NCI-H1436 treated with DMSO at 0.1 percent for 48 hours (cell line): ENCODE data around the gene IRF2.

Experiments used
- DNase-seq: peaks from one replicate; lab custom pipeline; 2025; lab: John Stamatoyannopoulos, UW

The IRF2 gene

DNA sequence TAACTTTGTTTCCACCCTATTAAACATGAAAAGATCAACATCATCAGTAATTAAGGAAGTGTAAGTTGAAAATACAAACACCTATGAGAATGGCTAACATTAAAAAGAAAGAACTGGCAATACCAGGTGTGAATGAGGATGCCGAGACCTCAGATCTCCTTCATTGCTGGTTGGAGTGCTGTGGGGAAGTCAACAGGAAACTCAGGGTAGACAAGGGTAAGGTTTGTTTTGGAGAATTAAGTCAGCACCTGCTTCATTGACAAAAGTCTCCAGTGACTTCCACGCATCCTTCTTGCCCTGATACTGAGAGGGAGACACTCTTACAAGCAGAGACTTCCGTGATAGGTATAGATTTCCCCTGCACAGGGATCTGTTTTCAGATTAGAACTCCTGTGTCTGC, 106.1 kb downstream of the IRF2 start:
- no peak for DNase-seq

DNA sequence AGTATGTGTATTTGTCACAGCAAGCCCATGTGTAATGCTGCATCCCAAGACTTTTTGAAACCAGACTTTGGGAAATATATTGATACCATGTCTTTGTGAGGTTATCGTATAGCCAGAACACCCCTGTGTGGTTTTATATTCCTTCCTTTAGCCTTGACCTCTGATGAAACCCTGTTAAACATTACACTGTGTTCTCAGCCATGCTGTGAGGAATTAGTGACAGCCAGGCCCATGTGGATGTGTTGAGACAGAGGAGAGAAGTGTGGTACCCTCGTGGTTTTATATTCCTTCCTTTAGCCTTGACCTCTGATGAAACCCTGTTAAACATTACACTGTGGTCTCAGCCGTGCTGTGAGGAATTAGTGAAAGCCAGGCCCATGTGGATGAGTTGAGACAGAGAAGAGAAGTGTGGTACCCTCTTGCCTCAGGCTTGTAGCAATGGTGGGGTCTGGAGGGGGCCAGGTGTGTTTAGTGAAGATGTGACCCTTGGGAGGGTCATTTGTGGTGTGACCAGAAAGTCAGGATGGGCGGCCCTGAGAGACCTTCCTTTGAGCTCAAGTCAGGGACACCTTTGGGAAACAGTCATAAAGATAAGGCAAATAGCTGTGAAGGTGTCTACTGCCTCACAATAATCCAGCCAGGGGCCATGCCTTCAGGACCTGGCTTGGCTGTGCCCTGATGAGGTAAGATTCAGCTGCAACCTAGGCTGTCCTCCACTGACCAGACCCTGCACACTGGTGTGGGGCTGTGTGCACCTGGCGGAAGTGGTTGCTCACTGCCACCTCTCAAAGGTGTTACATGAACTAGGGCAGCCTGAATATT, 110.0 kb downstream of the IRF2 start:
- no peak for DNase-seq

DNA sequence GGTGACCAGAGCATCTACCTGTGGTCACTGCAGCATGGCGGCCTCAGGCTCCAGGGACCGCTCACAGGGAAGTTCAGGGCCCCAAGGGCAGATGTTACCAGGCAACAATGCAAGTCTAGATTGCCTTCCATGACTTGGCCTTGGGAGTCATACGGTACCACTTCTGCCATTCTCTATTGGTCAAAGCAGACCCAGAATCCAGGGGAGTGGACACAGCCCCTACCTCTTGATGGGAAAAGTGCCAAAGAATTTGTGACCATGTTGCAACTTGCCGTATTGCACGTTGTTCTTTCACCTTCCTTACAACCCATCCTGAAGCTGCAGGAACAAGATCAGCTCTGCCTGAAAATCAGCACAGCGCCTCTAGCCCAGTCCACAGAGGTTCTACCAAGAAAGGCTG, 111.1 kb downstream of the IRF2 start:
- no peak for DNase-seq

DNA sequence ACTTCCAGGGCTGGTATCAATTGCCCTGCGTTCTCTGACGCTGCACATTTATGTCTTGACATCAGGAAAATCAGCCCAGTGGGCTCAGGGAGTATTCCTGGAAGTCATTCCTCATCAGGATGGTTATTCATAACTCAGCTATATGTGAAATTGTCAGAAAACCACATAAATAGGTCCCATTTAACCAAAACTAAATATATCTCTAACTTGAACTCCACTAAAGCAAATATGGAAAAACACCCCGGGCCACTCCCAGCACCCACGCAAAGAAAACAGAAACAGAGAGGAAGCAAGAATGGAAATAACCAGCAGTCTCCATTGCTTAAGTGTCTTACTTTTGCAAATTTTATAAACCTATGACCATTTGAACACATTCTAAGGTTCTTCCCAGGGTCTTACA, 112.0 kb downstream of the IRF2 start:
- no peak for DNase-seq

DNA sequence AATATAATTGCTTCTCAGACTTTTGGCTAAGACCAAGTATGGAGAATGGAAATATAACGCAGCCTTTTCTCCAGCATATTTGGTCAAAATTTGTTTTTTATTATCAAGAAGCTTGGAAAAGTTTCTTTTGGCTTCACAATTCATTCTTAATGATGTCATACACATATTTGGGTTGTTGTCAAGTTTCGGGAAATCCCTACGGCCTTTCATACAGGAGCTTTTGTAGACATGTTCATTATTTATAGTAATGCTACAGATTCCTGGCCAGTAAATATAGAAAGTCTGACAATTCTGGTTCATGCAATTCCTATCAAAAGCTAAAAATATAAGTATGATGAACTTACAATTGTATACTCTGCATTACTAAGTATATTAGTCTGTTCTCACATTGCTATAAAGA, 112.9 kb downstream of the IRF2 start:
- DNase-seq, result no peak

DNA sequence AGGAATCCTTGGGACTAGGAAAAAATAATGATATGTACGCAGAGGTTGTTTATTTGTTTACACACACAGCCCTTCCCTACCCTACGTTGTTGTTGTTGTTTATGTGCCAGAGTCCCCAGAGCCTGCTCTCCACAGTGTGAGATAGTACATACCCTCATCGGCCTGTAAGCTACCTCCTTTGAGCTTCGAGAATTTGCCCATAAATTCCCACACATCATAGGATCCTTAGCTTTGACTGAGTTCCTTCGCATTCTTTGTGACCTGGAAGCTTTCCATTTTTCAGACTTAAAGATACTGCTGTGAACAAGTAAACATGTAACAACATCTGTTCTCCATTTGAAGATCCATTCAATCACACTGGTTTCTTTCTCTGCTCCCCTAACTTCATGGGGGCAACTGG, 114.5 kb downstream of the IRF2 start:
- no peak for DNase-seq

GRCh38 chr4:184358521-184359232, 115.7 kb downstream of the IRF2 start:
- no peak for DNase-seq

GRCh38 chr4:184357772-184358171, 116.6 kb downstream of the IRF2 start:
- DNase-seq, result no peak

GRCh38 chr4:184357165-184357564, 117.2 kb downstream of the IRF2 start:
- no peak for DNase-seq

DNA sequence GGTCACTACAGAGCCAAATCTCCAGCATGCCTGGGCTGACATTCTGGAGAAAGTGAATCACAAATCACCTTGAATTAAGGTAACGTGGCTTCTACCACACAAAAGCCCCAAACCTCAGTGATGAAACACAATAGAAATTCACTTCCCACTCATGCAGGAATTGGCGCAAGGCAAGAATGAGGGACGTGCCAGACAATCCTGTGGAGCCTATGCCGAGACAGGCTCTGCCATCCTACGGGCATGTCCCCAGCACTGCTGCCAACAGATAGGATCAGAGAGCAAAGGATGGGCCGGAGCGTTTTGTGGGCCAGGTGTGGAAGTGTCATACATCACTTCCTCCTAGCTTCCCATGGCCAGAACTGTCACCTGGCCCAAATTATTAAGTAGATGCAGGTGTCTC, 118.0 kb downstream of the IRF2 start:
- DNase-seq, result no peak

GRCh38 chr4:184355857-184356256, 118.5 kb downstream of the IRF2 start:
- no peak for DNase-seq

DNA sequence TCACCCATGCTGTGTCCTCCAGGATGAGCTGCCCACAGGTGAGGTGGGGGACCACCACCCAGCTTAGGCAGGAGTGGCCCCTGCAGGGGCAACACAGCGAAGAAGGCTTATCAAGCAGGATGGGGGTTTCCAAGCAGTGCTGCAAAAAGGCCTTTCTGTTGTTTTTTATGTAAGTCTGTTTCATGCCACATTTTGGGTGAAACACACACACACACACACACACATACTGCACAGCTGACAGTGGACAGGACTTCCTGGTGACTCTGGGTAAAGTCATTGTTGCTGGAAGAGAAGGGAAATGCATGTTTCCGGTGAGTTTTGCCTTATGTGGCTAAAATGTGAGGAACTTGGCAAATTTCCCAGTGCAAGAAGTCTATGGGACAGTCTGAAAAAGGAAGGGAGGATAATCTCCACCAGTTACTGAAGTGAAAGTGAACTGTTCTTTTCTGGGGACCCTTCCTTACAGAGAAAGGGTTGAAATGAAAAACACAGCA, 119.2 kb downstream of the IRF2 start:
- no peak for DNase-seq

GRCh38 chr4:184352891-184353290, 121.5 kb downstream of the IRF2 start:
- no peak for DNase-seq

DNA sequence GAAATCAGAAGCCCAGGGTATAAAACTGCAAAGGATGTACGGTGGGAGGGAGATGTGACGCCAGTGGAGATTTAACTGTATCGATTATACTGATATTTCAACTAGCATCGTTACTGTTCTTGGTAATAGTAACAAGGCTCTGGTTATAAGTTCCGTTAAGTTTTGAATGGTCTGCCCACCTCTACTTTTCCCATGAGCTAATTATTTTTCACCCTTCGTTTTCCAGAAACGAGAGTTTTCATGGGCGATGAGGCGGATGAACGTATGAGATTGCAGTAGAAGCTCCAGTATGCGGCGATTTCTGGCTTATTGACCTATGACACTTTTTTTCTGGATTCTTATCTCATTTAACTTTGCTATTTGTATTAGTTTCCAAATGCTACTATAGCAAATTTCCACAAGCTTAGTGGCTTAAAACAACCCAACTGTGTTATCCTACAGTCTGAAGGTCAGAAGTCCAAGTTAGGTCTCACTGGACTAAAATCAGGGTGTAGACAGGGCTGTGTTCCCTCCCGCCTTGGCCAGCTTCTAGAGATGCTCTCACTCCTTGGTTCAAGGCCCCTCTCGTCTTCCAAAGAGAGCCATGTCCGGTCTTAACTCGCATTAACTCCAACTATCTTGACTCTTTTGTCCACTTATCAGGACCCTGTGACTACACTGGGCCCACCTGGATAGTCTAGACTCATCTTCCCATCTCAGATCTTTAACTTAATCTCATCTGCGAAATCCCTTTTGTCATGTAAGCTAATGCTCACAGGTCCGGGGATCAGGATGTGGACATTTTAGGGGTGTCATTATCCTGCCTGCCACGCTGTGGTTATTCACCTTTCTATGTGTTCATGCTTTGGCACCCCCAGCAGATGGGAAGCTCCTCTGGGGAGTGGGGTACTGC, 122.5 kb downstream of the IRF2 start:
- DNase-seq, result no peak

DNA sequence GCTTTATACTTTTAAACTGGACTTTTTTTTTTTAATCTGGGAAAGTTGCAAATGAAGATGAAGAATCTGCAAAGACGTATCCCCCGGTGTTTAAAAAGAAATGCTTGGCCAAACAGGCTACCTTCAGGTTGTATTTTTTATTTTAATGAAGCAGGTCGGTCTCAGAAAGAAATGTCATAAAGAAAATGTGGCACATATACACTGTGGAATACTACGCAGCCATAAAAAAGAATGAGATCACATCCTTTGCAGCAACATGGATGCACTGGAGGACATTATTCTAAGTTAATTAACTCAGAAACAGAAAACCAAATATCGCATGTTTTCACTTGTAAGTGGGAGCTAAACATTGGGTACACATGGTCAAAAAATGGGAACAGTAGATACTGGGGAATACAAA, 123.4 kb downstream of the IRF2 start:
- DNase-seq, result no peak

DNA sequence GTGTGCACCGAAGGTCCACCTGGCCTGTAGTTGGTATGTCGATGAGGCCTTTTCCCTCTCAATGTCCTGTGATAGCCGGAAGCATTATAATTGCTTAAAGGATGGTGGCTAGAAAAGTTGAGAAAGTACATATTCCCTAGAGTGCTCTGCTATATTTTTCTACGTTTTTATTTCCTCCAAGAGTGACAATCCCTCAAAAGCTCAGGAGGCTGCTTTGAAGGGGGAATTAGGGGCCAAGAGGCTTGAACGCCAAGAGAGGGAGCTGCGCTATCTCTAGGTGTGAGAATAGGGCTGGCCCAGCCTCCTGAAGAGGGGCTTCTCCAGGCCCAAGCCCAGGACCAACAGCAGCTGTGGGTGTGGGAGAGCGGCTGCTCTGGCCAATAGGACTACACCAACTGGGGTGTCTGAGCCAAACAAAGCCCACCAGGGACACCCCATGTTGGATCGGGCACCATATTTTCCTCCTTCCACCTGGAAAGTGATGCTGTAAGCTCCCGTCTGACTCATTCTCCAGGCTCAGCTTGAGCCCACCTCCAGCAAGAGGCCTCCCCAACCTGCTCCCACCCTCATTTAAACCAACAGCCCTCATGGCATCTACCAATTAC, 124.0 kb downstream of the IRF2 start:
- DNase-seq, result no peak

GRCh38 chr4:184349283-184350039, 124.9 kb downstream of the IRF2 start:
- no peak for DNase-seq

DNA sequence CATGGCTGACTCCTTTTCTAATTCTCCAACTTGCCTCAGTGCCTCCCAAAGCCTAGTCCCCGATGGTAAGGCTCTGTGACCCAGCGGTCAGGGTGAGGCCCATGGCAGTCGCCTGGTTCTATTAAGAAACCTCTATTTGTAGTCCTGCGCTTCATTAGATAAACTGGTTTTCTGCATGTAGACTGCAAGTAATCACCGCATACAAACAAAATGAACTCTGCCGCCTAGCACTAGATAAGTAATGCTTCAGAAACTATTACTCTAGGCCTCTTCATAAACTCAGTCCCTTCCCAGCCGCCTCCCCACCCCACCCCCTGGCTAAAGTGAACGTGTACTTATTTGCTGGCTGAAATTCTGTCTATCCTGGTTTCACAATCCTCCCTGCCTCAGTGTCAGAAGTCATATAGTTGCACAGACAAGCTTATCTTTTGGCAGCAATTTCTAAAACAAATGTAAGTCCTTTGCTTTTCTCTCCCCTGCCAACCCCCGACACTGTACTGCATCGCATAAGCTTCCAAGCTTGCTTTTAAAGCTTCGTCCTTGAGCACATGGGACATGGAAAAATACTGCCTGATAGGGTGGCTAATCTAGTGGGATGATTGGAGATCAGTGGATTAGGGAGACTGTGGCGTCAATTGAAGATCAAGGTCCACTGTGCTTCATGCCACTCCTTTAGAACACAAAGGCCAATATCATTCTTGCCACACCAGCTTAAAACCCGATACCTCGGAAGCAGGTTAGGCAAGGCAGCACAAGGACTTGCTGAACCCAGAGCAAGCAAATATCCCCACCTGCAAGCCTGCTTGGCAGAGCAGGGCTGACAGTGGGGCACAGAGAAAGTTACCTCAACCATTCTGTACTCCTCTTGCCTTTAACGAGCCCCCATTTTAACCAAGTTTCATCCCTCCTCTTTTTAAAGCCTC, 125.8 kb downstream of the IRF2 start:
- DNase-seq, result no peak

DNA sequence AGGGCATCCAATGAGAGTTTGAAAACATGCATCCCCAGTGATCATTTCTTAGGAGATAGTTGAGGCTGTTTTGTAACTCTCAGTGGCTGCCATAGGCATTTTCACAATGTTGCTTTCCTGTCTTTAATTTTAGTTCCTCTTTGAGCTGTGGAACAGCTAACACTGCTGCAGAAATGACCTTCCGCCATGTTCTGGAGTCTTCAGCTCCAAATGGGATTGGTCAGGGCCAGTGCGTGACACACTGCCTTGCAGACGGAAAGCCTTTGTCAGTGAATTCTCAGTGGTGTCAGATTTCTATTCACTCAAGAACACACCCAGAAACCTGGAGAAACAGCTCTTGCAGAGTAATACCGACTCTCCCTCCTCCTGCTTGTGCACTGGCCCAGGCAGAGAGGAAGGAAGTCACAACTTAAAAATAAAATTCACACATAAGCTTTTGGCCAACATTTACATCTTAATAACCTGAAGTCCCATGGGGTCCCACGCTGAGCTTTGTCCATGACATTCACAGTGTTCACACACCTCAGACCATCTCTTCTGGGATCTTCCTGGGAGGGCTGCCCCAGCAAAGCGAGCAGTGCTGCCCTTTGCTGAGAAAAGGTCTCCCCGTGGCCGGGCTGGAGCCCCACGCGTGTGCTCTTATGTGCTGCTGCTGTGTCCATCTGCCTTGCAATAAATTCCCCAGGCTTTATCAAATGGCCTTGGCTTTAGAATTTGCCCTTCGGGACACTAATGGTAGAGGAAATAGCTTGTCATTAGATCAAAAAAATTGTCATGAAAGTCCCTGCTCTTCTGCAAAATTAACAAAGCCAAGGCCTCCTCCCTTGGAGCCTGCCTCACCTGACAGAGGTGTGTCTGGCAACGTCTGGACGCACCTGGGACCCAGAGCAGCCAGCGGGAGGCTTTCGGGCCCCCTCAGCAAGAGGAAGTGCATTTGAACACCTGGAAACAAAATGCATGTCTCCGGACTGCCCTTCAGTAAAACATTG, 126.8 kb downstream of the IRF2 start:
- DNase-seq, result peak; percentile 85
